GM23338 (cell line): ENCODE data around the gene KRT37. TPM values are rescaled to one million over a fixed set of nuclear protein-coding genes. Genes with fewer than 3 reads are reported as not detected.

ENCODE experiments used
- ATAC-seq: fragments of 200-7000 bp; cut with Tn5 transposase; 3 replicates; pipeline ENCODE4 v1.9.1; 2020
- DNase-seq: peaks from one replicate; pipeline ENCODE4 v3.0.0-alpha.2; 2015; ENCODE audit warnings: low spot score
- H2AFZ ChIP-seq: fragments of 200-600 bp; sonication (generic); 2 replicates; pipeline ENCODE4 v1.8.0; 2016; ENCODE audit warnings: antibody characterized with exemption, mild to moderate bottlenecking, moderate library complexity
- H3F3A ChIP-seq: fragments of 200-600 bp; sonication (generic); replicated peaks from 2 replicates; pipeline ENCODE4 v1.8.0; 2017; ENCODE audit warnings: antibody characterized with exemption, mixed run types, low read depth
- H3K27ac ChIP-seq: fragments of 200-600 bp; sonication (generic); 2 replicates; pipeline ENCODE4 v1.6.1; 2016; ENCODE audit warnings: low read depth
- H3K27me3 ChIP-seq: fragments of 200-600 bp; sonication (generic); 2 replicates; pipeline ENCODE4 v1.8.0; 2016; ENCODE audit warnings: mild to moderate bottlenecking, mixed run types, moderate library complexity; ENCODE audit not compliant: insufficient read depth
- H3K36me3 ChIP-seq: fragments of 200-600 bp; sonication (generic); 2 replicates; pipeline ENCODE4 v1.8.0; 2016; ENCODE audit warnings: mild to moderate bottlenecking; ENCODE audit not compliant: insufficient read depth
- H3K4me1 ChIP-seq: fragments of 200-600 bp; sonication (generic); 2 replicates; pipeline ENCODE4 v1.8.0; 2016; ENCODE audit warnings: mild to moderate bottlenecking, moderate library complexity; ENCODE audit not compliant: insufficient read depth
- H3K4me2 ChIP-seq: fragments of 200-600 bp; sonication (generic); 2 replicates; pipeline ENCODE4 v1.7.1; 2017; ENCODE audit warnings: mixed run types
- H3K4me3 ChIP-seq: fragments of 200-600 bp; sonication (generic); 2 replicates; pipeline ENCODE4 v1.6.1; 2016; ENCODE audit warnings: mixed run types
- H3K79me2 ChIP-seq: fragments of 200-600 bp; sonication (generic); replicated peaks from 2 replicates; pipeline ENCODE4 v1.8.0; 2017; ENCODE audit warnings: mild to moderate bottlenecking; ENCODE audit not compliant: insufficient read depth
- H3K9me2 ChIP-seq: fragments of 200-600 bp; sonication (generic); 2 replicates; pipeline ENCODE4 v1.8.0; 2017; ENCODE audit not compliant: insufficient read depth
- H4K20me1 ChIP-seq: fragments of 200-600 bp; sonication (generic); replicated peaks from 2 replicates; pipeline ENCODE4 v1.8.0; 2017; ENCODE audit warnings: mild to moderate bottlenecking; ENCODE audit not compliant: insufficient read depth
- H3K27ac Mint-ChIP-seq: 2 replicates; pipeline ENCODE4 v1.8.0; 2020; ENCODE audit warnings: inconsistent platforms, mild to moderate bottlenecking, moderate library complexity, mixed read lengths
- H3K27me3 Mint-ChIP-seq: 3 replicates; pipeline ENCODE4 v1.8.0; 2022; ENCODE audit warnings: low read depth, mild to moderate bottlenecking, moderate library complexity, mixed read lengths, inconsistent platforms; ENCODE audit not compliant: insufficient read depth, poor library complexity
- H3K36me3 Mint-ChIP-seq: 3 replicates; pipeline ENCODE4 v1.8.0; 2021; ENCODE audit warnings: low read depth, mild to moderate bottlenecking, inconsistent platforms, moderate library complexity, mixed read lengths
- H3K4me1 Mint-ChIP-seq: 3 replicates; pipeline ENCODE4 v1.8.0; 2020; ENCODE audit warnings: mild to moderate bottlenecking, inconsistent platforms, mixed read lengths
- H3K4me3 Mint-ChIP-seq: 3 replicates; pipeline ENCODE4 v1.8.0; 2021; ENCODE audit warnings: moderate library complexity, mild to moderate bottlenecking, inconsistent platforms, mixed read lengths
- H3K9me3 Mint-ChIP-seq: 3 replicates; pipeline ENCODE4 v1.8.0; 2020; ENCODE audit warnings: moderate library complexity, mild to moderate bottlenecking, inconsistent platforms, mixed read lengths
- CREB1 ChIP-seq: fragments of 250-450 bp; sonication (Bioruptor Pico); IDR thresholded peaks from 2 replicates; pipeline ENCODE4 v1.5.0; 2020; ENCODE audit warnings: low read depth, mild to moderate bottlenecking, moderate library complexity
- CTCF ChIP-seq, 2 experiments: fragments of 200-600 bp in 1 of 2; sonication (generic) in 1 of 2; conservative IDR thresholded peaks; 2 replicates each; pipeline versions ENCODE4 v1.5.1 to v1.6.1; 2016 to 2017; ENCODE audit warnings: antibody characterized with exemption in 2 of 2, low read depth in 2 of 2, mild to moderate bottlenecking in 2 of 2, moderate library complexity in 1 of 2
- ETS1 ChIP-seq: IDR thresholded peaks from 2 replicates; pipeline ENCODE4 v1.6.1; 2016; ENCODE audit warnings: antibody characterized with exemption
- EZH2 ChIP-seq: fragments of 200-600 bp; sonication (generic); IDR thresholded peaks from one replicate; pipeline ENCODE4 v1.8.0; 2017; ENCODE audit warnings: antibody characterized with exemption, mild to moderate bottlenecking, low read depth; ENCODE audit not compliant: unreplicated experiment
- EZH2phosphoT487 ChIP-seq: fragments of 200-600 bp; sonication (generic); IDR thresholded peaks from one replicate; pipeline ENCODE4 v1.8.1; 2018; ENCODE audit warnings: antibody characterized with exemption; ENCODE audit not compliant: unreplicated experiment
- JUNB ChIP-seq: IDR thresholded peaks from one replicate; pipeline ENCODE4 v1.6.1; 2016; ENCODE audit warnings: antibody characterized with exemption; ENCODE audit not compliant: unreplicated experiment
- NANOG ChIP-seq: IDR thresholded peaks from 2 replicates; pipeline ENCODE4 v1.6.1; 2016; ENCODE audit warnings: antibody characterized with exemption, borderline replicate concordance
- POLR2AphosphoS5 ChIP-seq: IDR thresholded peaks from 2 replicates; pipeline ENCODE4 v1.6.1; 2016; ENCODE audit warnings: antibody characterized with exemption, low read depth
- STAT1 ChIP-seq: IDR thresholded peaks from one replicate; pipeline ENCODE4 v1.6.1; 2016; ENCODE audit warnings: antibody characterized with exemption; ENCODE audit not compliant: unreplicated experiment
- ZNF114 ChIP-seq: fragments of 250-450 bp; sonication (Bioruptor Pico); IDR thresholded peaks from 2 replicates; pipeline ENCODE4 v1.5.0; 2020; ENCODE audit warnings: mild to moderate bottlenecking, moderate library complexity
- ZNF331 ChIP-seq: fragments of 250-450 bp; sonication (Bioruptor Pico); IDR thresholded peaks from 2 replicates; pipeline ENCODE4 v1.5.0; 2020; ENCODE audit warnings: low read depth, mild to moderate bottlenecking, moderate library complexity
- long read RNA-seq: library from polyadenylated mRNA; unstranded; transcript quantifications from one replicate; pipeline ENCODE4 v2.0.0, GENCODE V29; 2020; ENCODE audit not compliant: unreplicated experiment
- polyA plus RNA-seq: library from polyadenylated mRNA; unstranded; fragments of >200 nt; fragmentation: Nextera tagmentation; extraction: Ambion mirVana; gene quantifications from 2 replicates; pipeline ENCODE4 v1.2.1, GENCODE V29; 2016
- total RNA-seq: library from RNA; depleted of rRNA; stranded (reverse); fragments of >200 nt; shearing (Covaris generic); gene quantifications from 2 replicates; pipeline ENCODE4 v1.2.3, GENCODE V29; 2014; rRNA removed
- TF ChIP-seq, protein P1 (sequence below): IDR thresholded peaks from one replicate; pipeline ENCODE4 v1.6.1; 2018; ENCODE audit warnings: antibody characterized with exemption; ENCODE audit not compliant: unreplicated experiment
- TF ChIP-seq, protein P2 (sequence below): fragments of 250-450 bp; sonication (Bioruptor Pico); IDR thresholded peaks from 2 replicates; pipeline ENCODE4 v1.5.0; 2020; ENCODE audit warnings: mild to moderate bottlenecking, moderate library complexity

The KRT37 gene
- total RNA-seq (not detected in 2 replicates), polyA plus RNA-seq (not detected in 2 replicates)
- long read RNA-seq: 0 reads

DNA sequence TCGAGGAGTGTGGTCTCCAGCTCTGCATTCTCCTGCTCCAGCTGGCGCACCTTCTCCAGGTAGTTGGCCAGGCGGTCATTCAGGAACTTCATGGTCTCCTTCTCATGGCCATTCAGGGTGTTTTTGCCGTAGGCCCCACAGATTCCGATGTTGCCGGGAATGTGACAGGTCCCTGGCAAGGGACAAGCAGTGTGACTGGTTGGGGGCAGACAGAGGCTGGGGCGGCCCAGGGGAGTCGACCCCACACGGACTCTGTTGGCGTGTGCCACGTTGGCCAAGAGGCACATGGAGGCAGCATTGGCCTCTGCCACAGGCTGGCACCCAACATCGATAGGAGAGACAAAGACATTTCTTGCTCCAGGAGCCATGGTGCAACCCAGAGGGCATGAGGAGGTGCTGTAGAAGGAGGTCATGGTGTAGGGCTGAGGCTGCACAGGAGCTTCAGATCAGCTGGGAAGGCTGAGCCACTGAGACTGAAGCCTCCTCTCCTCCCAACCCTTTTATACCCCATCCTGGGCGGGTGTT is at the start of gene KRT37:
TSS of gene KRT37 (minus strand) at position 475 of the 525 bp plus-strand sequence. CDS start at position 413, 62 bp downstream.
- Histone ChIP-seq H3K4me1 (peaks cover 5% of the 10 kb centered on the region; the same call in 1 of the 2 replicates), H3F3A (no peaks in the 10 kb centered on the region), H3K4me2 (no peak within 1 kb of the TSS), H3K27ac (no peak within 1 kb of the TSS), H2AFZ (no peak within 1 kb of the TSS), H3K4me3 (no peak within 1 kb of the TSS), H4K20me1 (no peaks in the 10 kb centered on the region), H3K9me2 (no peaks in the 10 kb centered on the region), H3K27me3 (no peaks in the 10 kb centered on the region), H3K79me2 (no peaks in the 10 kb centered on the region), H3K36me3 (no peaks in the 10 kb centered on the region)
- Mint-ChIP-seq H3K27me3 (peaks cover 1% of the 10 kb centered on the region), H3K36me3 (no peaks in the 10 kb centered on the region), H3K4me1 (peaks cover 7% of the 10 kb centered on the region), H3K27ac (no peak within 1 kb of the TSS), H3K4me3 (no peak within 1 kb of the TSS), H3K9me3 (no peaks in the 10 kb centered on the region)
- DNase-seq (no peak), ATAC-seq (no peak)
- TF ChIP-seq JUNB (no peak), ZNF331 (CRISPR knock-in tag) (no peak), ZNF114 (no peak), EZH2phosphoT487 (no peak), STAT1 (no peak), ETS1 (no peak), NANOG (no peak), CREB1 (CRISPR knock-in tag) (no peak), EZH2 (no peak), CTCF (conservative IDR thresholded peaks at IDR 0.05; ENCODE audit: low read depth in 2 of 2) (no peak), POLR2AphosphoS5 (no peak)
- TF ChIP-seq, protein P1, sequence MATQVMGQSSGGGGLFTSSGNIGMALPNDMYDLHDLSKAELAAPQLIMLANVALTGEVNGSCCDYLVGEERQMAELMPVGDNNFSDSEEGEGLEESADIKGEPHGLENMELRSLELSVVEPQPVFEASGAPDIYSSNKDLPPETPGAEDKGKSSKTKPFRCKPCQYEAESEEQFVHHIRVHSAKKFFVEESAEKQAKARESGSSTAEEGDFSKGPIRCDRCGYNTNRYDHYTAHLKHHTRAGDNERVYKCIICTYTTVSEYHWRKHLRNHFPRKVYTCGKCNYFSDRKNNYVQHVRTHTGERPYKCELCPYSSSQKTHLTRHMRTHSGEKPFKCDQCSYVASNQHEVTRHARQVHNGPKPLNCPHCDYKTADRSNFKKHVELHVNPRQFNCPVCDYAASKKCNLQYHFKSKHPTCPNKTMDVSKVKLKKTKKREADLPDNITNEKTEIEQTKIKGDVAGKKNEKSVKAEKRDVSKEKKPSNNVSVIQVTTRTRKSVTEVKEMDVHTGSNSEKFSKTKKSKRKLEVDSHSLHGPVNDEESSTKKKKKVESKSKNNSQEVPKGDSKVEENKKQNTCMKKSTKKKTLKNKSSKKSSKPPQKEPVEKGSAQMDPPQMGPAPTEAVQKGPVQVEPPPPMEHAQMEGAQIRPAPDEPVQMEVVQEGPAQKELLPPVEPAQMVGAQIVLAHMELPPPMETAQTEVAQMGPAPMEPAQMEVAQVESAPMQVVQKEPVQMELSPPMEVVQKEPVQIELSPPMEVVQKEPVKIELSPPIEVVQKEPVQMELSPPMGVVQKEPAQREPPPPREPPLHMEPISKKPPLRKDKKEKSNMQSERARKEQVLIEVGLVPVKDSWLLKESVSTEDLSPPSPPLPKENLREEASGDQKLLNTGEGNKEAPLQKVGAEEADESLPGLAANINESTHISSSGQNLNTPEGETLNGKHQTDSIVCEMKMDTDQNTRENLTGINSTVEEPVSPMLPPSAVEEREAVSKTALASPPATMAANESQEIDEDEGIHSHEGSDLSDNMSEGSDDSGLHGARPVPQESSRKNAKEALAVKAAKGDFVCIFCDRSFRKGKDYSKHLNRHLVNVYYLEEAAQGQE: no peak
- TF ChIP-seq, protein P2, sequence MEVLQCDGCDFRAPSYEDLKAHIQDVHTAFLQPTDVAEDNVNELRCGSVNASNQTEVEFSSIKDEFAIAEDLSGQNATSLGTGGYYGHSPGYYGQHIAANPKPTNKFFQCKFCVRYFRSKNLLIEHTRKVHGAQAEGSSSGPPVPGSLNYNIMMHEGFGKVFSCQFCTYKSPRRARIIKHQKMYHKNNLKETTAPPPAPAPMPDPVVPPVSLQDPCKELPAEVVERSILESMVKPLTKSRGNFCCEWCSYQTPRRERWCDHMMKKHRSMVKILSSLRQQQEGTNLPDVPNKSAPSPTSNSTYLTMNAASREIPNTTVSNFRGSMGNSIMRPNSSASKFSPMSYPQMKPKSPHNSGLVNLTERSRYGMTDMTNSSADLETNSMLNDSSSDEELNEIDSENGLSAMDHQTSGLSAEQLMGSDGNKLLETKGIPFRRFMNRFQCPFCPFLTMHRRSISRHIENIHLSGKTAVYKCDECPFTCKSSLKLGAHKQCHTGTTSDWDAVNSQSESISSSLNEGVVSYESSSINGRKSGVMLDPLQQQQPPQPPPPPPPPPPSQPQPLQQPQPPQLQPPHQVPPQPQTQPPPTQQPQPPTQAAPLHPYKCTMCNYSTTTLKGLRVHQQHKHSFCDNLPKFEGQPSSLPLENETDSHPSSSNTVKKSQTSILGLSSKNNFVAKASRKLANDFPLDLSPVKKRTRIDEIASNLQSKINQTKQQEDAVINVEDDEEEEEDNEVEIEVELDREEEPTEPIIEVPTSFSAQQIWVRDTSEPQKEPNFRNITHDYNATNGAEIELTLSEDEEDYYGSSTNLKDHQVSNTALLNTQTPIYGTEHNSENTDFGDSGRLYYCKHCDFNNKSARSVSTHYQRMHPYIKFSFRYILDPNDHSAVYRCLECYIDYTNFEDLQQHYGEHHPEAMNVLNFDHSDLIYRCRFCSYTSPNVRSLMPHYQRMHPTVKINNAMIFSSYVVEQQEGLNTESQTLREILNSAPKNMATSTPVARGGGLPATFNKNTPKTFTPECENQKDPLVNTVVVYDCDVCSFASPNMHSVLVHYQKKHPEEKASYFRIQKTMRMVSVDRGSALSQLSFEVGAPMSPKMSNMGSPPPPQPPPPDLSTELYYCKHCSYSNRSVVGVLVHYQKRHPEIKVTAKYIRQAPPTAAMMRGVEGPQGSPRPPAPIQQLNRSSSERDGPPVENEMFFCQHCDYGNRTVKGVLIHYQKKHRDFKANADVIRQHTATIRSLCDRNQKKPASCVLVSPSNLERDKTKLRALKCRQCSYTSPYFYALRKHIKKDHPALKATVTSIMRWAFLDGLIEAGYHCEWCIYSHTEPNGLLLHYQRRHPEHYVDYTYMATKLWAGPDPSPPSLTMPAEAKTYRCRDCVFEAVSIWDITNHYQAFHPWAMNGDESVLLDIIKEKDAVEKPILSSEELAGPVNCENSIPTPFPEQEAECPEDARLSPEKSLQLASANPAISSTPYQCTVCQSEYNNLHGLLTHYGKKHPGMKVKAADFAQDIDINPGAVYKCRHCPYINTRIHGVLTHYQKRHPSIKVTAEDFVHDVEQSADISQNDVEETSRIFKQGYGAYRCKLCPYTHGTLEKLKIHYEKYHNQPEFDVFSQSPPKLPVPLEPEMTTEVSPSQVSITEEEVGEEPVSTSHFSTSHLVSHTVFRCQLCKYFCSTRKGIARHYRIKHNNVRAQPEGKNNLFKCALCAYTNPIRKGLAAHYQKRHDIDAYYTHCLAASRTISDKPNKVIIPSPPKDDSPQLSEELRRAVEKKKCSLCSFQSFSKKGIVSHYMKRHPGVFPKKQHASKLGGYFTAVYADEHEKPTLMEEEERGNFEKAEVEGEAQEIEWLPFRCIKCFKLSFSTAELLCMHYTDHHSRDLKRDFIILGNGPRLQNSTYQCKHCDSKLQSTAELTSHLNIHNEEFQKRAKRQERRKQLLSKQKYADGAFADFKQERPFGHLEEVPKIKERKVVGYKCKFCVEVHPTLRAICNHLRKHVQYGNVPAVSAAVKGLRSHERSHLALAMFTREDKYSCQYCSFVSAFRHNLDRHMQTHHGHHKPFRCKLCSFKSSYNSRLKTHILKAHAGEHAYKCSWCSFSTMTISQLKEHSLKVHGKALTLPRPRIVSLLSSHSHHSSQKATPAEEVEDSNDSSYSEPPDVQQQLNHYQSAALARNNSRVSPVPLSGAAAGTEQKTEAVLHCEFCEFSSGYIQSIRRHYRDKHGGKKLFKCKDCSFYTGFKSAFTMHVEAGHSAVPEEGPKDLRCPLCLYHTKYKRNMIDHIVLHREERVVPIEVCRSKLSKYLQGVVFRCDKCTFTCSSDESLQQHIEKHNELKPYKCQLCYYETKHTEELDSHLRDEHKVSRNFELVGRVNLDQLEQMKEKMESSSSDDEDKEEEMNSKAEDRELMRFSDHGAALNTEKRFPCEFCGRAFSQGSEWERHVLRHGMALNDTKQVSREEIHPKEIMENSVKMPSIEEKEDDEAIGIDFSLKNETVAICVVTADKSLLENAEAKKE (CRISPR knock-in tag): no peak
